Bronchial epithelial cell (primary cell): Measurements from ENCODE around the gene CLIC2. TPM values are rescaled to one million over a fixed set of nuclear protein-coding genes. Genes with fewer than 3 reads are reported as not detected.

Experiments used
- DNase-seq: peaks from one replicate; pipeline ENCODE4 v3.0.0-alpha.2; 2010; ENCODE audit warnings: low read depth
- FAIRE-seq: peaks from 2 replicates; lab custom pipeline; 2011; peaks lifted over from hg19 to GRCh38; lab: Jason Lieb, UNC
- H3K27me3 ChIP-seq: 2 replicates; pipeline ENCODE4 v1.5.1; 2011; ENCODE audit warnings: low read length; ENCODE audit not compliant: control insufficient read depth, insufficient read depth
- H3K36me3 ChIP-seq: 2 replicates; pipeline ENCODE4 v1.5.1; 2011; ENCODE audit warnings: low read length; ENCODE audit not compliant: control insufficient read depth, insufficient read depth
- H3K4me3 ChIP-seq: 2 replicates; pipeline ENCODE4 v1.5.1; 2011; ENCODE audit warnings: mild to moderate bottlenecking, low read depth, low read length, control low read depth
- CTCF ChIP-seq: IDR thresholded peaks from 2 replicates; pipeline ENCODE4 v1.5.1; 2011; ENCODE audit warnings: mild to moderate bottlenecking, moderate library complexity, low read length, control low read depth, inconsistent platforms; ENCODE audit not compliant: insufficient read depth, severe bottlenecking
- total RNA-seq: library from RNA; depleted of rRNA; stranded (reverse); fragments of >200 nt; gene quantifications from 2 replicates; pipeline ENCODE4 v1.2.1, GENCODE V29; 2014

Gene CLIC2
- total RNA-seq, 1 donor from 2014 or later: under 0.01 TPM

GRCh38 chrX:155242300-155242699, 92.1 kb downstream of the CLIC2 start:
- Histone ChIP-seq H3K27me3 (no peaks in the 10 kb centered on the region), H3K4me3 (no peak overlapping the region), H3K36me3 (no peaks in the 10 kb centered on the region)
- no peak for DNase-seq
- no peak for FAIRE-seq
- TF ChIP-seq CTCF: no peak

GRCh38 chrX:155237719-155238118, 96.7 kb downstream of the CLIC2 start:
- no peak for DNase-seq
- Histone ChIP-seq H3K36me3 (peaks cover 1% of the 10 kb centered on the region), H3K27me3 (no peaks in the 10 kb centered on the region), H3K4me3 (no peak overlapping the region)
- no peak for FAIRE-seq
- no peak for TF ChIP-seq CTCF

- DNase-seq: peak; percentile 19
- Histone ChIP-seq H3K4me3 (no peak overlapping the region), H3K36me3 (peaks cover 1% of the 10 kb centered on the region), H3K27me3 (no peaks in the 10 kb centered on the region)
- no peak for TF ChIP-seq CTCF
- FAIRE-seq: no peak
Observed at GRCh38 chrX:155235891-155236290, 98.5 kb downstream of the CLIC2 start.

GRCh38 chrX:155231163-155231562, 103.3 kb downstream of the CLIC2 start:
- Histone ChIP-seq H3K27me3 (no peaks in the 10 kb centered on the region), H3K36me3 (peaks cover 2% of the 10 kb centered on the region), H3K4me3 (no peak overlapping the region)
- DNase-seq (no peak), FAIRE-seq (no peak)
- no peak for TF ChIP-seq CTCF

Other genes with a start within 250 kb of the CLIC2 start
- 69.0 and 80.4 TPM in 2 replicates for gene VBP1, start 118.2 kb downstream of the CLIC2 start, total RNA-seq
- gene RAB39B, start 70.1 kb downstream of the CLIC2 start, total RNA-seq: 0.26 and 2.6 TPM in 2 replicates
- gene F8A2, start 47.5 kb upstream of the CLIC2 start, total RNA-seq: 0.79 TPM in 1 of 2 replicates, not detected in the other
- gene F8A3, start 124.0 kb upstream of the CLIC2 start, total RNA-seq: 0.26 and 0.38 TPM in 2 replicates